GM20000 (cell line): ENCODE measurements around the gene SLCO2B1.

Experiments used
- DNase-seq: peaks from one replicate; pipeline ENCODE4 v3.0.0; 2012; ENCODE audit warnings: low spot score
- CTCF ChIP-seq: IDR thresholded peaks from 2 replicates; pipeline ENCODE4 v1.5.1; 2012; ENCODE audit warnings: mild to moderate bottlenecking, control low read depth; ENCODE audit errors: extremely low read depth, missing control alignments

The SLCO2B1 gene

GRCh38 chr11:75189108-75189507 lies 38.2 kb downstream of the SLCO2B1 start:
- DNase-seq, result no peak
- TF ChIP-seq CTCF, result no peak

GRCh38 chr11:75189911-75190310 lies 39.0 kb downstream of the SLCO2B1 start:
- no peak for DNase-seq
- no peak for TF ChIP-seq CTCF

DNA sequence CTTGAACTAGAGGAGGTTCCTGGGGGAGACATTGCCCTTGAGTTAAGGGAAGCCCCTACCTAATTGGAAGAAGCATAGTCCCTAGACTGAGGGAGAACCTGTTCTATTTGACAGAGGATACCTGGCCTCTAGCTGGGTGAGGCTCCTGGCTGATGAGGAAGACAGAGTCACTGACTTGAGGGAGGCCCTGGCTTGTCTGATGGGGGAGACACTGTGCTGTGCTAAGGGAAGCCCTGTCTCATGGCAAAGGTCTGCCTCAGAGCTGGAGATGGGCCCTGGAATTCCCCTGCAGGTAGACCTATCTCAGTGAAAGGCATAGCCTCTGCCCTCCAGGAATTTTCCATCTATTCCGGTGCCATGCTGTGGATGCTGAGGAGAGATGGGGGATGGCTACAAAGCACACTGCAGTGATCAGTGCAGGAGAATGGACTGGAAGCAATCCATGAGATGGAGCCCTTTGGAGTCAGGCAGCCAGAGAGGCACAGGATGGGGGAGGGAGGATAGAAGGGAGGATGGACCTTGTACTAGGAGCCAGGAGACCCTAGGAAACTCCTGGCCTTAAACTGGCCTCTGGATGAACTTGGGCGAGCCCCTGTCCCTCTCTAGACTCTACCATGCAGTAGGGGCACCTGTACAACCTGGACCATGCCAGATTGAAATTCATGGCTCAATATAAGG lies 39.9 kb downstream of the SLCO2B1 start:
- no peak for DNase-seq
- no peak for TF ChIP-seq CTCF

DNA sequence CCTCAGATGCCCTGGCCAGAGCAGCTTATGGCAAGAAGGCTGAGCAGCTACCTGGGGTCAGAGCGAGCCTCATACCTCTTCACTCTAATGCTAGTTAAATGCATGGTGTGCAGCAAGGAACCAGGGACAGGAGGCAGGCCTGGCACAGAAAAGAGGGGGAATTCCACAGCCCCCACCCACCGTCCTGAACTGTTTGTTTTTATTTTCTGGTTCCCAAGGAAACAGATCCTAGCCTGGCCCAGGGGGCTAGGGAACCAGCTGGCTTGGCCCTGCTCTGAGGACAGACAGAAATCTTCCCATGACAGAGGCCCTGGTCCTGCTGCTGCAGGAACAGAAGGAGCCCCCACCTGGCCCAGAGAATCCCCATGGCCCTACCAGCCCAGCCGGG lies 40.4 kb downstream of the SLCO2B1 start:
- no peak for DNase-seq
- no peak for TF ChIP-seq CTCF

- TF ChIP-seq CTCF, result no peak
- DNase-seq, result no peak
Observed at GRCh38 chr11:75193271-75193670, 42.4 kb downstream of the SLCO2B1 start.

DNA sequence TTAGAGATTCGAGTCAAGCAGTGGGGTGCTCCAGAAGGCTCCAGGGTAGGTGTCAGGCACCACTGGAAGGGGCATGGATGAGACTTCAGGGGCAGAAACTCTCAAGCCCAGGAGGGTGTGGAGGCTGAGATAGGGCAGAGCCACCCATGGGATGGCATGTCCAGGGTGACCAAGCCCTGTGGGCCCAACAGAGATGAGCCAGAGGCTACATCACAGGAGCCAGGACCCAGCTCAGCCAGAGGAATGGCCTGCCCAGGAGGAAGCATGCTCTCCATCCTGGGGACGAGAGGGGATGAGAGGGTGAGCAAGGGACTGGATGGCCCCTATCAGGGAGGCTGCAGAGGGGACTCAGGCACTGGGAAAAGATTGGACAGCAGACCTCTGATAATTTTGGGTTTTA lies 42.8 kb downstream of the SLCO2B1 start:
- DNase-seq, result no peak
- TF ChIP-seq CTCF, result no peak

DNA sequence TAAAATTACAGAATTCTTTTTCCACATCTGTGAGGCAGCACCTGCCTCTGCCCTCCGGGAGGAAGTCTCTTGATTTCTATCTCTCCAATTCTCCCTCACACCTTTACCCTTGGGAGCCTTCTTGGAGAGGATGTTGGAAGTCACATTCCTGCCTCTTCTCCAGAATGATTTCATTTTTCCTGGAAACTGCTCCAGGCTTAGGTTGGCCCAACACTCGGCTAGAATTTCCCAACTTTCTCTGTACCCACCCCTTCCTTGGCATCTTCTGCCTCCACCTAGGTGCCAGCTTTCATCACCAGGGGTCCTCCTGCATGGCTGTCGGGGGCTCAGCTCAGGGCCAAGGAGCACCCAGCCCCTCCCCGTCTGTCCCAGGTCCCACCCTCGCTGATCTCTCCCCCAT lies 43.2 kb downstream of the SLCO2B1 start:
- no peak for TF ChIP-seq CTCF
- DNase-seq, result no peak
